ENCODE results near the gene IRF5.

DNA sequence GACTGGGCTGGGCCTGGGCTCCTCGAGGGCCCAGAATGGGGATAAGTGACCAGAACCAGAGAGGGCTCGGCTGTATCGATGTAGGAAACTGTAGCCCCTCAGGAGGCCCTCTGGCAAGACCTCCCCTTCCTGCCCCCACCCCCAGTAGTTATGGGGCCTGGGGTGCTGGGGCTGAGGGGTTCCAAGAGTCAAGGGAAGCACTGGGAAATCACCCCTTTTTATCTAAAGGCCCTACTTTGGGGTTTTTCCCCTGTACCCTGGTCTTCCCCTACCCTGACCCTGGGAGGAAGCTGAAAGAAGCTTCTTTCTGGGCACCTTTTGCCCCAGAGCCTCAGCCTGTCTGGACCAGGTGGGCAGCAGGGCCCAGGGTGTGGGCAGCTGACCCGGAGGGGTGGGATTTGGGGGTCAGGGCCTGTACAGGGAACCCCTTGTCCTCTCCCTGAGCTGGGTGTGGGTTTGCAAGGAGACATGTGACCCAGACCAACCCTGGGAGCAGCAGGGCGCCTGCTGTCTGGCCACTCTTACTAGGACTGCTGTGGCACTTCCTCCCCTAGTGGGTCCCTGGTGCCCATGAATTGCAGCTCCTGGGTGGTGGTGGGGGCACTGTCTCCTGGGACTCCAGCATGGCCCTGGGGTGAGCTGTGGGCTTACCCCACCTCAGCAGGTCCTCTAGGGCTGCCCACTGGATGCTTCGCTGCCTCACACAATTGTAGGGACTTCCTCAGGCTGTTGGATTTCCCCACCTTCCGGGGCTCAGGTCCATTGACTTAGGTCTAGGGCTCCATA, 1.5 kb downstream of the IRF5 start:
- TF ChIP-seq POLR2A (IDR thresholded peaks at IDR 0.05; ENCODE audit: borderline replicate concordance, extremely low read depth, insufficient read depth, insufficient read length) (no peak), EZH2phosphoT487 (IDR thresholded peaks at IDR 0.05; ENCODE audit: borderline replicate concordance) (no peak), MAX (IDR thresholded peaks at IDR 0.05) (no peak), ZBTB33 (IDR thresholded peaks at IDR 0.05; ENCODE audit: extremely low read depth, insufficient replicate concordance, low read length) (no peak), YY1 (IDR thresholded peaks at IDR 0.05; ENCODE audit: extremely low read depth, insufficient replicate concordance, low read depth, low read length) (no peak), ATF3 (IDR thresholded peaks at IDR 0.05) (no peak), RAD21 (IDR thresholded peaks at IDR 0.05; ENCODE audit: low read depth) (no peak), TCF7L2 (IDR thresholded peaks at IDR 0.05; ENCODE audit: borderline replicate concordance, extremely low read depth, insufficient read depth, insufficient read length) (no peak), POLR2AphosphoS5 (IDR thresholded peaks at IDR 0.05; ENCODE audit: low read depth, low read length) (no peak), SIN3A (IDR thresholded peaks at IDR 0.05; ENCODE audit: low read depth) (no peak)
- TF ChIP-seq, protein P1, sequence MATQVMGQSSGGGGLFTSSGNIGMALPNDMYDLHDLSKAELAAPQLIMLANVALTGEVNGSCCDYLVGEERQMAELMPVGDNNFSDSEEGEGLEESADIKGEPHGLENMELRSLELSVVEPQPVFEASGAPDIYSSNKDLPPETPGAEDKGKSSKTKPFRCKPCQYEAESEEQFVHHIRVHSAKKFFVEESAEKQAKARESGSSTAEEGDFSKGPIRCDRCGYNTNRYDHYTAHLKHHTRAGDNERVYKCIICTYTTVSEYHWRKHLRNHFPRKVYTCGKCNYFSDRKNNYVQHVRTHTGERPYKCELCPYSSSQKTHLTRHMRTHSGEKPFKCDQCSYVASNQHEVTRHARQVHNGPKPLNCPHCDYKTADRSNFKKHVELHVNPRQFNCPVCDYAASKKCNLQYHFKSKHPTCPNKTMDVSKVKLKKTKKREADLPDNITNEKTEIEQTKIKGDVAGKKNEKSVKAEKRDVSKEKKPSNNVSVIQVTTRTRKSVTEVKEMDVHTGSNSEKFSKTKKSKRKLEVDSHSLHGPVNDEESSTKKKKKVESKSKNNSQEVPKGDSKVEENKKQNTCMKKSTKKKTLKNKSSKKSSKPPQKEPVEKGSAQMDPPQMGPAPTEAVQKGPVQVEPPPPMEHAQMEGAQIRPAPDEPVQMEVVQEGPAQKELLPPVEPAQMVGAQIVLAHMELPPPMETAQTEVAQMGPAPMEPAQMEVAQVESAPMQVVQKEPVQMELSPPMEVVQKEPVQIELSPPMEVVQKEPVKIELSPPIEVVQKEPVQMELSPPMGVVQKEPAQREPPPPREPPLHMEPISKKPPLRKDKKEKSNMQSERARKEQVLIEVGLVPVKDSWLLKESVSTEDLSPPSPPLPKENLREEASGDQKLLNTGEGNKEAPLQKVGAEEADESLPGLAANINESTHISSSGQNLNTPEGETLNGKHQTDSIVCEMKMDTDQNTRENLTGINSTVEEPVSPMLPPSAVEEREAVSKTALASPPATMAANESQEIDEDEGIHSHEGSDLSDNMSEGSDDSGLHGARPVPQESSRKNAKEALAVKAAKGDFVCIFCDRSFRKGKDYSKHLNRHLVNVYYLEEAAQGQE (IDR thresholded peaks at IDR 0.05; ENCODE audit: low read depth): no peak
- TF ChIP-seq, protein P2, sequence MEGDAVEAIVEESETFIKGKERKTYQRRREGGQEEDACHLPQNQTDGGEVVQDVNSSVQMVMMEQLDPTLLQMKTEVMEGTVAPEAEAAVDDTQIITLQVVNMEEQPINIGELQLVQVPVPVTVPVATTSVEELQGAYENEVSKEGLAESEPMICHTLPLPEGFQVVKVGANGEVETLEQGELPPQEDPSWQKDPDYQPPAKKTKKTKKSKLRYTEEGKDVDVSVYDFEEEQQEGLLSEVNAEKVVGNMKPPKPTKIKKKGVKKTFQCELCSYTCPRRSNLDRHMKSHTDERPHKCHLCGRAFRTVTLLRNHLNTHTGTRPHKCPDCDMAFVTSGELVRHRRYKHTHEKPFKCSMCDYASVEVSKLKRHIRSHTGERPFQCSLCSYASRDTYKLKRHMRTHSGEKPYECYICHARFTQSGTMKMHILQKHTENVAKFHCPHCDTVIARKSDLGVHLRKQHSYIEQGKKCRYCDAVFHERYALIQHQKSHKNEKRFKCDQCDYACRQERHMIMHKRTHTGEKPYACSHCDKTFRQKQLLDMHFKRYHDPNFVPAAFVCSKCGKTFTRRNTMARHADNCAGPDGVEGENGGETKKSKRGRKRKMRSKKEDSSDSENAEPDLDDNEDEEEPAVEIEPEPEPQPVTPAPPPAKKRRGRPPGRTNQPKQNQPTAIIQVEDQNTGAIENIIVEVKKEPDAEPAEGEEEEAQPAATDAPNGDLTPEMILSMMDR (IDR thresholded peaks at IDR 0.05 in 2 of 3, conservative IDR thresholded peaks at IDR 0.05 in 1 of 3; ENCODE audit: borderline replicate concordance in 1 of 3, insufficient read depth in 1 of 3, low read depth in 2 of 3, low read length in 2 of 3): no peak

All from HCT116 (cell line).